ENCODE data around the gene CLEC2A.

Gene CLEC2A

GRCh38 chr12:9931245-9931644 lies 925 bp downstream of the CLEC2A start:
- DNase-seq: no peak

- DNase-seq: no peak
Measured at GRCh38 chr12:9928607-9929006, 3.6 kb downstream of the CLEC2A start.

GRCh38 chr12:9926876-9927275 lies 5.3 kb downstream of the CLEC2A start:
- no peak for DNase-seq

- DNase-seq: no peak
Measured at GRCh38 chr12:9925705-9926393, 6.3 kb downstream of the CLEC2A start.

- no peak for DNase-seq
Measured at GRCh38 chr12:9922429-9922828, 9.7 kb downstream of the CLEC2A start.

- DNase-seq: no peak
Measured at GRCh38 chr12:9920451-9920850, 11.7 kb downstream of the CLEC2A start.

- DNase-seq: no peak
Measured at GRCh38 chr12:9919443-9919842, 12.7 kb downstream of the CLEC2A start.

GRCh38 chr12:9911708-9912107 lies 20.5 kb downstream of the CLEC2A start:
- DNase-seq: no peak

- no peak for DNase-seq
Measured at GRCh38 chr12:9910716-9911421, 21.3 kb downstream of the CLEC2A start.

GRCh38 chr12:9909724-9910123 lies 22.4 kb downstream of the CLEC2A start:
- no peak for DNase-seq

GRCh38 chr12:9908350-9908749 lies 23.8 kb downstream of the CLEC2A start:
- no peak for DNase-seq

- DNase-seq: no peak
Measured at GRCh38 chr12:9907769-9908168, 24.4 kb downstream of the CLEC2A start.

GRCh38 chr12:9906873-9907272 lies 25.3 kb downstream of the CLEC2A start:
- no peak for DNase-seq

- no peak for DNase-seq
Measured at GRCh38 chr12:9902539-9903228, 29.5 kb downstream of the CLEC2A start.

- no peak for DNase-seq
Measured at GRCh38 chr12:9900930-9901329, 31.2 kb downstream of the CLEC2A start.

GRCh38 chr12:9899209-9899608 lies 33.0 kb downstream of the CLEC2A start:
- DNase-seq: no peak

GRCh38 chr12:9897535-9897934 lies 34.6 kb downstream of the CLEC2A start:
- no peak for DNase-seq

- no peak for DNase-seq
Measured at GRCh38 chr12:9895215-9895971, 36.8 kb downstream of the CLEC2A start.

- no peak for DNase-seq
Measured at GRCh38 chr12:9888665-9889273, 43.4 kb downstream of the CLEC2A start.

GRCh38 chr12:9883175-9883574 lies 49.0 kb downstream of the CLEC2A start:
- DNase-seq: no peak

- no peak for DNase-seq
Measured at GRCh38 chr12:9881988-9882387, 50.2 kb downstream of the CLEC2A start.

- DNase-seq: no peak
Measured at GRCh38 chr12:9881246-9881645, 50.9 kb downstream of the CLEC2A start, which contains the start of gene KLRF2. KLRF2 (plus strand) TSS chr12:9881489; CDS start chr12:9881596, 107 bp downstream.
